SK-N-MC (cell line): ENCODE data around the gene LHX2.

ENCODE experiments used
- EZH2 ChIP-seq: fragments of 200-600 bp; sonication (generic); IDR thresholded peaks from one replicate; pipeline ENCODE4 v1.6.1; 2017; ENCODE audit warnings: antibody characterized with exemption
- POLR2AphosphoS5 ChIP-seq: IDR thresholded peaks from 2 replicates; pipeline ENCODE4 v1.6.1; 2012; ENCODE audit warnings: mild to moderate bottlenecking, low read depth, low read length, borderline replicate concordance

DNA sequence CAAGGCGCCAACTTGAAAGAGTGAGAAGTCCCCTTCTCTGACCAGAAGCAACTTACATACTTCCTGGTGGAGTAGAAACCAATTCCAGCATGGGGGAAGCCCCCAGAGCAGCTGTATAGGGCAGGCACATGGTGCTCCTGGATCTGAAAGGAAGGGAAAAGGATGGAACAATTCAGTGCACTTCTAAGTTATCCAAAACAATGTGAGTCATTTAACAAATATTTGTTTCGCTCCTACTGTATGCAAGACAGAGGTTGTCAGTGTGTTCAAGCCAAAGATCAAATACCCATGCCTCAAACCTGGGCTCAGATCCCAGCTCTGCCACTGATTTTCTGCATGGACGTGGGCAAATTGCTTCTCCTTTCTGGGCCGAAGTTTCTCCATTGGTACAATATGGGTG, 67.1 kb downstream of the LHX2 start:
- TF ChIP-seq POLR2AphosphoS5 = no peak
- TF ChIP-seq EZH2 = no peak
